CD14-positive monocyte (primary cell): ENCODE measurements around the gene CTNNA3. TPM values are rescaled to one million over a fixed set of nuclear protein-coding genes. Genes with fewer than 3 reads are reported as not detected.

Source experiments
- DNase-seq, 3 donors: peaks; one replicate each; pipeline ENCODE4 v3.0.0-alpha.2; 2011 to 2022
- H2AFZ ChIP-seq: 2 replicates; pipeline ENCODE4 v1.6.0; 2012; ENCODE audit warnings: mild to moderate bottlenecking, low read depth, low read length, inconsistent platforms; ENCODE audit not compliant: insufficient read depth, poor library complexity, severe bottlenecking
- H3K27ac ChIP-seq, 2 donors: 1 replicate in 1 of 2; 2 replicates in 1 of 2; pipeline ENCODE4 v1.5.1; 2012 to 2013; ENCODE audit warnings: low read length in 2 of 2, control low read depth in 1 of 2, inconsistent platforms in 1 of 2, low read depth in 1 of 2, mild to moderate bottlenecking in 1 of 2
- H3K27me3 ChIP-seq, 2 donors: one replicate each; pipeline versions ENCODE4 v1.6.0 to v1.6.1; 2011 to 2013; ENCODE audit warnings: low read length in 2 of 2; ENCODE audit not compliant: control insufficient read depth in 2 of 2, insufficient read depth in 2 of 2
- H3K36me3 ChIP-seq, 2 donors: replicated peaks in 1 of 2; 1 replicate in 1 of 2; 2 replicates in 1 of 2; pipeline versions ENCODE4 v1.5.1 to v1.6.1; 2012 to 2013; ENCODE audit warnings: low read length in 2 of 2, control low read depth in 1 of 2, inconsistent platforms in 1 of 2, mild to moderate bottlenecking in 1 of 2; ENCODE audit not compliant: insufficient read depth in 2 of 2, control insufficient read depth in 1 of 2
- H3K4me1 ChIP-seq, 2 donors: 1 replicate in 1 of 2; 2 replicates in 1 of 2; pipeline versions ENCODE4 v1.5.1 to v1.6.1; 2012 to 2013; ENCODE audit warnings: low read length in 2 of 2, control low read depth in 1 of 2, inconsistent platforms in 1 of 2, mild to moderate bottlenecking in 1 of 2, moderate library complexity in 1 of 2; ENCODE audit not compliant: insufficient read depth in 2 of 2, control insufficient read depth in 1 of 2
- H3K4me2 ChIP-seq: replicated peaks from 2 replicates; pipeline ENCODE3; 2012; ENCODE audit warnings: low read length, moderate library complexity, mild to moderate bottlenecking; ENCODE audit not compliant: poor library complexity, severe bottlenecking; ENCODE audit errors: extremely low read depth
- H3K4me3 ChIP-seq, 3 experiments: fragments of 200-600 bp in 1 of 3; sonication (generic) in 1 of 3; replicated peaks in 1 of 3; 1 replicate in 2 of 3; 2 replicates in 1 of 3; pipeline ENCODE4 v1.5.1; 2011 to 2013; ENCODE audit warnings: low read length in 3 of 3, mild to moderate bottlenecking in 3 of 3, control low read depth in 2 of 3, low read depth in 2 of 3, inconsistent platforms in 1 of 3, moderate library complexity in 1 of 3
- H3K79me2 ChIP-seq: 2 replicates; pipeline ENCODE4 v1.6.0; 2012; ENCODE audit warnings: mild to moderate bottlenecking, control low read depth, inconsistent platforms, low read length, moderate library complexity; ENCODE audit not compliant: insufficient read depth
- H3K9ac ChIP-seq: 2 replicates; pipeline ENCODE4 v1.6.0; 2017; ENCODE audit warnings: low read length, mild to moderate bottlenecking; ENCODE audit not compliant: insufficient read depth, poor library complexity, severe bottlenecking
- H3K9me3 ChIP-seq, 2 donors: replicated peaks in 1 of 2; 1 replicate in 1 of 2; 2 replicates in 1 of 2; pipeline versions ENCODE4 v1.5.1 to v1.6.1; 2012 to 2013; ENCODE audit warnings: low read length in 2 of 2, control low read depth in 1 of 2; ENCODE audit not compliant: control insufficient read depth in 1 of 2, insufficient read depth in 1 of 2
- H4K20me1 ChIP-seq: 2 replicates; pipeline ENCODE4 v1.6.0; 2012; ENCODE audit warnings: mild to moderate bottlenecking, low read length, control low read depth, moderate library complexity; ENCODE audit not compliant: insufficient read depth
- H3K27ac Mint-ChIP-seq, 7 donors: one replicate each; pipeline ENCODE4 v1.8.0; 2020; ENCODE audit warnings: mild to moderate bottlenecking in 7 of 7, mixed read lengths in 7 of 7, moderate library complexity in 6 of 7, inconsistent platforms in 2 of 7
- H3K27me3 Mint-ChIP-seq, 3 donors: one replicate each; pipeline ENCODE4 v1.8.0; 2021 to 2022; ENCODE audit warnings: low read depth in 3 of 3, mild to moderate bottlenecking in 3 of 3, mixed read lengths in 3 of 3, moderate library complexity in 3 of 3, inconsistent platforms in 1 of 3
- H3K36me3 Mint-ChIP-seq, 2 donors: one replicate each; pipeline ENCODE4 v1.8.0; 2020; ENCODE audit warnings: mixed read lengths in 2 of 2, inconsistent platforms in 1 of 2, mild to moderate bottlenecking in 1 of 2
- H3K4me1 Mint-ChIP-seq: one replicate; pipeline ENCODE4 v1.8.0; 2020; ENCODE audit warnings: mild to moderate bottlenecking, mixed read lengths
- H3K4me3 Mint-ChIP-seq, 2 donors: one replicate each; pipeline ENCODE4 v1.8.0; 2020; ENCODE audit warnings: mild to moderate bottlenecking in 2 of 2, mixed read lengths in 2 of 2, moderate library complexity in 1 of 2
- H3K9me3 Mint-ChIP-seq, 7 donors: one replicate each; pipeline ENCODE4 v1.8.0; 2020 to 2022; ENCODE audit warnings: mixed read lengths in 7 of 7, mild to moderate bottlenecking in 6 of 7, moderate library complexity in 6 of 7, inconsistent platforms in 2 of 7
- CTCF ChIP-seq: fragments of 200-600 bp; IDR thresholded peaks from one replicate; pipeline ENCODE4 v1.8.0; 2022; ENCODE audit warnings: antibody characterized with exemption, mild to moderate bottlenecking
- WGBS: methylation state at CpG from one replicate; pipeline ENCODE4 v1.1.5; 2013; ENCODE audit warnings: missing lambda C conversion rate; ENCODE audit not compliant: insufficient coverage; 5-methylcytosine and 5-hydroxymethylcytosine counted together
- intact Hi-C, 2 donors: fragments of 100-400 bp; cut with micrococcal nuclease; formaldehyde crosslinking; loops; one replicate each; pipeline versions ENCODE4 v1.15.0 to v1.15.1; 2023
- polyA plus RNA-seq, 3 donors: library from polyadenylated mRNA; depleted of rRNA in 1 of 3; unstranded in 2 of 3; stranded (reverse) in 1 of 3; fragments of 300-500 nt in 2 of 3; fragments of >200 nt in 1 of 3; fragmentation: Illumina TruSeq in 2 of 3; gene quantifications; 1 replicate in 2 of 3; 2 replicates in 1 of 3; pipeline ENCODE4 v1.2.3, GENCODE V29; 2012 to 2021

The CTNNA3 gene
- polyA plus RNA-seq, 3 donors, result not detected

GRCh38 chr10:67087135-67087425 is 608.9 kb downstream of the CTNNA3 start:
- Histone ChIP-seq H3K9ac (no peak overlapping the region), H4K20me1 (no peaks in the 10 kb centered on the region), H3K4me2 (no peak overlapping the region), H3K4me1 (no peaks in the 10 kb centered on the region), H3K79me2 (no peaks in the 10 kb centered on the region), H3K36me3 (no peaks in the 10 kb centered on the region), H3K27me3 (no peaks in the 10 kb centered on the region), H3K4me3 (no peak overlapping the region), H3K9me3 (no peaks in the 10 kb centered on the region), H3K27ac (no peak overlapping the region), H2AFZ (no peak overlapping the region)
- Mint-ChIP-seq H3K9me3 (peaks cover 0 to 2% (median 0%) of the 10 kb centered on the region in 7 donors), H3K27ac (no peak overlapping the region), H3K4me1 (no peaks in the 10 kb centered on the region), H3K4me3 (no peak overlapping the region), H3K27me3 (no peaks in the 10 kb centered on the region), H3K36me3 (no peaks in the 10 kb centered on the region)
- no peak for DNase-seq
- intact Hi-C loops, result no loop called here
- TF ChIP-seq CTCF, result no peak

- no peaks in the 10 kb centered on the region for H3K27me3 ChIP-seq
- Mint-ChIP-seq H3K4me3 (no peak overlapping the region), H3K4me1 (no peaks in the 10 kb centered on the region), H3K9me3 (peaks cover 0 to 2% (median 0%) of the 10 kb centered on the region in 7 donors), H3K27me3 (no peaks in the 10 kb centered on the region), H3K27ac (no peak overlapping the region), H3K36me3 (no peaks in the 10 kb centered on the region)
- WGBS, result 100% methylated on average over 1 of the region's 2 CpGs
- H3K4me1 ChIP-seq, result no peaks in the 10 kb centered on the region
- H4K20me1 ChIP-seq, result no peaks in the 10 kb centered on the region
- no peaks in the 10 kb centered on the region for H3K9me3 ChIP-seq
- no peak overlapping the region for H3K4me2 ChIP-seq
- H2AFZ ChIP-seq, result no peak overlapping the region
- no peak for TF ChIP-seq CTCF
- H3K9ac ChIP-seq, result no peak overlapping the region
- no peaks in the 10 kb centered on the region for H3K79me2 ChIP-seq
- DNase-seq, result no peak
- H3K4me3 ChIP-seq, result no peak overlapping the region
- no peak overlapping the region for H3K27ac ChIP-seq
- H3K36me3 ChIP-seq, result no peaks in the 10 kb centered on the region
- intact Hi-C loops, result no loop called here
Observed at GRCh38 chr10:67086327-67087134, 609.5 kb downstream of the CTNNA3 start.
